NCI-H748 (cell line): Measurements from ENCODE around the gene HLA-E.
A peak's percentile ranks its signal among the peaks of the same experiment; 100 is the strongest.
"Not testable (repeated sequence)": the region's sequence is repeated elsewhere in the genome, so short reads cannot be mapped to it uniquely, and the experiment has no call there.

Experiments
- DNase-seq: peaks from one replicate; lab custom pipeline; 2025; ENCODE audit not compliant: unreplicated experiment; lab: John Stamatoyannopoulos, UW

HLA-E gene

GRCh38 chr6:30489081-30490025 lies at the start of gene HLA-E:
HLA-E (plus strand) TSS chr6:30489509; CDS start chr6:30489532, 23 bp downstream.
- DNase-seq: peak; percentile 98

- DNase-seq: no peak
Measured at GRCh38 chr6:30441171-30441570, 48.1 kb upstream of the HLA-E start.

- DNase-seq: no peak
Measured at GRCh38 chr6:30443657-30444450, 45.5 kb upstream of the HLA-E start.

GRCh38 chr6:30444451-30444742 lies 44.9 kb upstream of the HLA-E start:
- no peak for DNase-seq

- DNase-seq: no peak
Measured at GRCh38 chr6:30446259-30446658, 43.0 kb upstream of the HLA-E start.

GRCh38 chr6:30447237-30447636 lies 42.1 kb upstream of the HLA-E start:
- peak; percentile 22 for DNase-seq

GRCh38 chr6:30450548-30450908 lies 38.8 kb upstream of the HLA-E start:
- DNase-seq: no peak

- no peak for DNase-seq
Measured at GRCh38 chr6:30450909-30451841, 38.1 kb upstream of the HLA-E start.

GRCh38 chr6:30452736-30453507 lies 36.4 kb upstream of the HLA-E start:
- DNase-seq: no peak

GRCh38 chr6:30453508-30454116 lies 35.7 kb upstream of the HLA-E start:
- peak; percentile 81 for DNase-seq

- DNase-seq: no peak
Measured at GRCh38 chr6:30459145-30459544, 30.2 kb upstream of the HLA-E start.

- DNase-seq: no peak
Measured at GRCh38 chr6:30461055-30461454, 28.3 kb upstream of the HLA-E start.

- no peak for DNase-seq
Measured at GRCh38 chr6:30462482-30462881, 26.8 kb upstream of the HLA-E start.

GRCh38 chr6:30463242-30463641 lies 26.1 kb upstream of the HLA-E start:
- DNase-seq: no peak

- no peak for DNase-seq
Measured at GRCh38 chr6:30463651-30464618, 25.4 kb upstream of the HLA-E start.

- DNase-seq: no peak
Measured at GRCh38 chr6:30465595-30466306, 23.6 kb upstream of the HLA-E start.

GRCh38 chr6:30470968-30471367 lies 18.3 kb upstream of the HLA-E start:
- DNase-seq: no peak

GRCh38 chr6:30475116-30475515 lies 14.2 kb upstream of the HLA-E start:
- DNase-seq: not testable (repeated sequence)
